Measurements from ENCODE around the gene PCBP3. TPM values are rescaled to one million over a fixed set of nuclear protein-coding genes. Genes with fewer than 3 reads are reported as not detected.
"Not testable (repeated sequence)": the region's sequence is repeated elsewhere in the genome, so short reads cannot be mapped to it uniquely, and the experiment has no call there.

PCBP3 gene
- polyA plus RNA-seq, 5 donors, result 1.9 to 2.8 (median 2.2) TPM

- DNase-seq, result no peak
Measured at GRCh38 chr21:45613396-45613795, 30.1 kb upstream of the PCBP3 start.

GRCh38 chr21:45613881-45614280 lies 29.6 kb upstream of the PCBP3 start:
- no peak for DNase-seq

- DNase-seq, result no peak
Measured at GRCh38 chr21:45615145-45615711, 28.3 kb upstream of the PCBP3 start.

- DNase-seq, result no peak
Measured at GRCh38 chr21:45617021-45617921, 26.3 kb upstream of the PCBP3 start.

GRCh38 chr21:45618287-45618686 lies 25.2 kb upstream of the PCBP3 start:
- peak; percentile 25 to 37 for DNase-seq

- no peak for DNase-seq
Measured at GRCh38 chr21:45618846-45619485, 24.6 kb upstream of the PCBP3 start.

- DNase-seq, result no peak
Measured at GRCh38 chr21:45620201-45620923, 23.2 kb upstream of the PCBP3 start.

- DNase-seq, result not testable (repeated sequence)
Measured at GRCh38 chr21:45621435-45622331, 21.8 kb upstream of the PCBP3 start.

- DNase-seq, result no peak
Measured at GRCh38 chr21:45622416-45623097, 21.0 kb upstream of the PCBP3 start.

GRCh38 chr21:45623436-45623835 lies 20.1 kb upstream of the PCBP3 start:
- DNase-seq, result no peak

- DNase-seq, result not testable (repeated sequence)
Measured at GRCh38 chr21:45626127-45626526, 17.4 kb upstream of the PCBP3 start.

GRCh38 chr21:45629046-45629981 lies 14.2 kb upstream of the PCBP3 start:
- DNase-seq, result no peak

- DNase-seq, result no peak
Measured at GRCh38 chr21:45630066-45630694, 13.3 kb upstream of the PCBP3 start.

GRCh38 chr21:45630876-45631275 lies 12.6 kb upstream of the PCBP3 start:
- DNase-seq, result no peak

- DNase-seq, result no peak
Measured at GRCh38 chr21:45631540-45631939, 12.0 kb upstream of the PCBP3 start.

- DNase-seq, result no peak
Measured at GRCh38 chr21:45632160-45632559, 11.4 kb upstream of the PCBP3 start.

GRCh38 chr21:45632637-45633251 lies 10.8 kb upstream of the PCBP3 start:
- no peak for DNase-seq

GRCh38 chr21:45634511-45635183 lies 8.9 kb upstream of the PCBP3 start:
- no peak for DNase-seq
